Activated naive CD8-positive, alpha-beta T cell treated with anti-CD3 and anti-CD28 coated beads, Interleukin-2, amount 10 ng/mL, durations not matched to agents 7 days and 5 days (primary cell): Measurements from ENCODE around the gene MYZAP. TPM values are rescaled to one million over a fixed set of nuclear protein-coding genes. Genes with fewer than 3 reads are reported as not detected.

Source experiments
- ATAC-seq: fragments of 150-1000 bp; cut with Tn5 transposase; one replicate; pipeline ENCODE4 v1.10.0; 2021; ENCODE audit warnings: low read depth, moderate library complexity
- POLR2A ChIA-PET: fragments of 350-600 bp; sonication (Branson Sonifier 250); formaldehyde crosslinking; loops from one replicate; lab custom pipeline; 2021; ENCODE audit warnings: antibody characterized with exemption; lab: Charles Lee
- DNase-seq: peaks from one replicate; pipeline ENCODE4 v3.0.0; 2021
- H3K27ac Mint-ChIP-seq: one replicate; pipeline ENCODE4 v1.8.0; 2022; ENCODE audit warnings: mild to moderate bottlenecking, mixed read lengths
- H3K27me3 Mint-ChIP-seq: one replicate; pipeline ENCODE4 v1.8.0; 2022; ENCODE audit warnings: mild to moderate bottlenecking, moderate library complexity, mixed read lengths
- H3K36me3 Mint-ChIP-seq: one replicate; pipeline ENCODE4 v1.8.0; 2021; ENCODE audit warnings: mild to moderate bottlenecking, mixed read lengths
- H3K4me1 Mint-ChIP-seq: one replicate; pipeline ENCODE4 v1.8.0; 2021; ENCODE audit warnings: mixed read lengths
- H3K4me3 Mint-ChIP-seq: one replicate; pipeline ENCODE4 v1.8.0; 2022; ENCODE audit warnings: mild to moderate bottlenecking, moderate library complexity, mixed read lengths
- H3K9me3 Mint-ChIP-seq: one replicate; pipeline ENCODE4 v1.8.0; 2021; ENCODE audit warnings: mixed read lengths
- total RNA-seq, 2 experiments: library from RNA; stranded (reverse); gene quantifications; one replicate each; pipeline ENCODE4 v1.2.3, GENCODE V29; 2021

The MYZAP gene
- total RNA-seq, 2 experiments from 2014 or later = not detected

DNA sequence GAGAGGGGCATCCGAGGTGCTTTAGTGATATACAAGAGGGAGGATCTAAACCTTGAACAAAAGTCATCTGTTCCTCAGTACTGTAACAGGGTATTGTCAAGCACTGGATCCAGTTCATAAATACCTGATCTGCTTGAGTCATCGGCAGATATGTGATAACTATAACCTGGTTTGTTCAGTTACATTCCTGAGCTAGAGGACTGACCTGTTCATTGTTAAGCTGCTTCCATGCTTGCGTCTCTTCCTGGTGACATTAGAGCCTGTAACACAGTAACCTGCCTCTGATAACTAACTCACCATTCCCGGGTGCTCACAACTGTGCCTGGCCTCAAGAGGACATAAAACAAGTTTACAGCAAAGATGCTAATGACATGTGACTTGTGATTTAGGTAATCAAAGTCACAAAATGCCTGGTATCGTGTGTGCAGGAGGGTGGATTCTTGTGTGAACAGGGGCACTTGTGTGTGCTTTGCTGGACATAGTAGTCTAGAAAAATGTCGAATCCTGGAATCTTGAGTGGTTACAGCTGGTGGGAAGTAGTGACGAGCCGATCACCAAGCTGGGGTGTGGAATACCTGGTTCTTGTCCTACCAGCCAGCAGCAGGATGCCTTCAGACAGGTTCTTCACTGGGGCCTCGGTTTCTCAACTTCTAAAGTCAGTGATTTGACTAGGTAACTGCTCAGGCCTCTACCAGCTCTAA lies 83.9 kb downstream of the MYZAP start:
- Mint-ChIP-seq H3K27ac (no peak overlapping the region), H3K27me3 (peaks cover 26% of the 10 kb centered on the region), H3K4me3 (no peak overlapping the region), H3K9me3 (no peaks in the 10 kb centered on the region), H3K4me1 (peaks cover 6% of the 10 kb centered on the region), H3K36me3 (no peaks in the 10 kb centered on the region)
- DNase-seq = no peak
- no peak for ATAC-seq
- POLR2A ChIA-PET = no interaction called here

DNA sequence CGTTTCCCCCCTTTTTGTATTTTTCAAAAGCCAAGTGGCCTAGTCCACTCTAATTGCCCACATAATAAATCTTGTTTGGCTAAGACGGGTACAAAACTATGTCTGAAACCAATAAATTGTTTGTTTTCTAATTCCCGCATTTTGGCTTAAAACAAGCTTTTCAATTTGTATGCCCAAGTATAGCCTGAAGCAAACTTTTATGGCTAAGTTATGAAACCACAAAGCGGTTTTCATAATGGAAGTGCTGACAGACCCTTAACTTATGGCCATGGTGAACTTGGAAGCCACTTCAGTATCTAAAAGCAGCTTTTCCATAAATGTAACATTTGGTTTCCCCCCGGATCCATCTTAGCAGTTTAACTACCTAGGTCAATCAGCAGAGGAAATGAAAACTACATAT lies 84.9 kb downstream of the MYZAP start:
- POLR2A ChIA-PET = interaction anchor here (1.1 kb wide), 1 partner anchor 30 kb away, joined by 4 read pairs; the partner anchor contains the start of gene POLR2M
- H3K27ac Mint-ChIP-seq = no peak overlapping the region

DNA sequence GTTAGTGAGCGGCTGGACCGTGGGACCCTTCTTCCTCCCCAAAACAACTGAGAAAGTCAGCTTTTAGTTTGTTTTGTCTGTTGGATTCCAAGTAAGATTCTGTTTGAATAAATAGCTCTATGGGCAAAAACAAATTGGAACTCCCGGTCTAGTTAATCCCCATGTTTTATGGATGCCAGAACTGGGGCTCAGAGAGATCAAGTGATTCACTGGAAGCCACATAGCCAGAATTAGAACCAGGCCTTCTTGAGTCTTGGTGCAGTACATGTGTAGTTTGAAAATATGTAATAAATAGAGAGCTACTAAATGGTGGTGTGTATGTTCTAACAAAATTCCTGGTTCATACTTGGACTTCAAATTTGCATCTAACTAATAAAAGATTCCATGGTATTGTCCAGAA lies 85.5 kb downstream of the MYZAP start:
- H3K27ac Mint-ChIP-seq = no peak overlapping the region
- peaks cover 16% of the 10 kb centered on the region for H3K27me3 Mint-ChIP-seq
- H3K9me3 Mint-ChIP-seq = no peaks in the 10 kb centered on the region
- no peaks in the 10 kb centered on the region for H3K36me3 Mint-ChIP-seq
- peaks cover 8% of the 10 kb centered on the region for H3K4me1 Mint-ChIP-seq
- POLR2A ChIA-PET = interaction anchor here (0.8 to 1.1 kb wide), 2 partner anchors 29 to 30 kb away, joined by 3 to 4 read pairs; partner anchors contain the start of gene POLR2M
- no peak overlapping the region for H3K4me3 Mint-ChIP-seq
- DNase-seq (no peak), ATAC-seq (no peak)

More for the DNA sequence above, 84.9 kb downstream of the MYZAP start:
- Mint-ChIP-seq H3K4me1 (peaks cover 8% of the 10 kb centered on the region), H3K4me3 (no peak overlapping the region), H3K9me3 (no peaks in the 10 kb centered on the region), H3K27me3 (peaks cover 23% of the 10 kb centered on the region), H3K36me3 (no peaks in the 10 kb centered on the region)
- no peak for ATAC-seq
- DNase-seq = no peak

DNA sequence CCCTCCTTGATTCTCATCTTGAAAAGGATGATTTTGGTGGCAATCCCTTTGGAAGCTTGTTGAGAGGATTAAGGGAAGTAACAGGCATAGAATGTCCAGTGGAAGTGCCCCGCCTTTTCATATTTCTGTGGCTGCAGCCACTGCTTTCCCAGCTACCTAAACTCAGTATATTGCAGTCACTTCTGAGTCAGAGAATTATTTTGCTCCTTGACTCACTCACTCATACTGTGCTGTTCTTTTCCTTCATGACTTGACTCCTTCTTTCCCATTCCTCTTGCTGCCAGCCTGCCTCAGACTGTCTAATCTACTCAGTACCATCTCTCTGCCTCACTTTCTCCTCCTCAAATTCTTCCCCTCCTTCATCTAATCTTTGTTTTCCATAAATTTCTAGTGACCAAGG lies 88.3 kb downstream of the MYZAP start:
- Mint-ChIP-seq H3K9me3 (no peaks in the 10 kb centered on the region), H3K27ac (peak overlapping the region; percentile 1), H3K36me3 (no peaks in the 10 kb centered on the region), H3K4me1 (peaks cover 8% of the 10 kb centered on the region), H3K27me3 (peaks cover 4% of the 10 kb centered on the region), H3K4me3 (peak overlapping the region; percentile 37)
- no peak for ATAC-seq
- DNase-seq = no peak
- POLR2A ChIA-PET = interaction anchor here (1.7 kb wide), 1 partner anchor 27 kb away, joined by 5 read pairs; the partner anchor contains the start of gene POLR2M

DNA sequence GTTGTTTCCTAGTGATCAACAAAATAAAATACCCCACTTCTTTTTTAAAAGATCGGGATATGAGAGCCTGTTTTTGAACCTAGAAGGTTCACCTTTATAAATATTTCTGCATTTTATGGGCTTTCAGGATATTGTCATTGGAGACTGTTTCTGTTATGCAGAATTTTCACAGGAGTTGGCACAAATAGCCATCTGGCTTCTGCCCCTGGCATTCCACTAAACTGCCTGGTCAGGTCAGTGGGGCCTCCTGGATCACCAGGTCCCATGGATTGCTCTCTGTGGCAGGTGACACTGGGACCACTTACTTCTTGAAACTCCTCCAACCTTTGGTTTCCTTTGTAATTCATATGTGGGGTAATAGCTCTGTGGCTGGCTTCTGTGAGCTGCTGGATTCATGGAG lies 89.3 kb downstream of the MYZAP start:
- POLR2A ChIA-PET = no interaction called here

DNA sequence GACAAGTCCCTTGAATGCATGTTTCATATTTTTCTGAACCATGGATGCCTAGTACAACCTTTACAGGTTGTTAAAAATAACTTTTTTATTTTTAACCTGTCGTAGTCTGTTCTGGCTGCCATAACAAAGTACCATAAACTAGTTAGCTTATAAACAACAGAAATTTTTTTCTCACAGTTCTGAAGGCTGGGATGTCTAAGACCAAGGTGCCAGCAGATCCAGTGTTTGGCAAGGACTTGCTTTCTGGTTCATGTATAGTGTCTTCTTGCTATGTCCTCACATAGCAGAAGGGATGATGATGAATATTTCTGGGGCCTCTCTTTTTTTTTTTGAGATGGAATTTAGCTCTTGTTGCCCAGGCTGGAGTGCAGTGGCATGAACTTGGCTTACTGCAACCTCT lies 91.8 kb downstream of the MYZAP start:
- no peaks in the 10 kb centered on the region for H3K36me3 Mint-ChIP-seq
- H3K27ac Mint-ChIP-seq = no peak overlapping the region

More for the DNA sequence above, 89.3 kb downstream of the MYZAP start:
- DNase-seq (no peak), ATAC-seq (no peak)
- Mint-ChIP-seq H3K27me3 (peaks cover 4% of the 10 kb centered on the region), H3K36me3 (no peaks in the 10 kb centered on the region), H3K4me1 (peaks cover 8% of the 10 kb centered on the region), H3K4me3 (no peak overlapping the region), H3K9me3 (no peaks in the 10 kb centered on the region), H3K27ac (no peak overlapping the region)

DNA sequence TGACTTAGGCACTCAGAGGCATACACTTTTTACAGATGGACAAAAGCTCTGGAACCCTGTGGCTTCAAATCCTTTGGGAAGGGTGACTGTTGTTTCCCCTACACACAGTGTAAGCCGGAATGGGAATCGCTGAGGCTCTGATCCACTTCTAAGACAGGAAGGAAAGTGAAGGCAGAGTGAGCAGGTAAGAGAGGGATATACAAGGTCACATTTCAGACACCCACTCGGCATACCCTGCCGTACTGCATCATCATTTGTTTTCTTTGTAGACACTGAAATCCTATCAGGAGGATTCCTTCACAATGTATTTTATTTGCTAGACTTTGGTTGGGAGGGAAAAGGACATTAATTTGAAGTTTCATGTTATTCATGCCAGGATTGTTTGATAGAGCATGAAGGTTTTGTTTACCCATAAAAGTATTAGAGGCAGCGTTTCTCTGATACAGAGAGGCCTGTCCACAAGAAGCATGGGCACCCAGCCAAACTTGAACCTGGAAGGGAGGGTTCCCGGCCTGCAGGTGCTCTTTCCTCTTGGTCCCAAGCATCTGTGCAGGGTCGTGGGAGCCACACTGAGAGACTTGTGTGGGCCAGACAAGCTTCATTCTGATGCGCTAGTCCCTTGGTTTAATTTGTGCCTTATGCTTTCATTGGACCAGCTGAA lies 92.9 kb downstream of the MYZAP start:
- no peaks in the 10 kb centered on the region for H3K27me3 Mint-ChIP-seq
- H3K4me3 Mint-ChIP-seq = no peak overlapping the region
- POLR2A ChIA-PET = no interaction called here
- no peaks in the 10 kb centered on the region for H3K9me3 Mint-ChIP-seq
- ATAC-seq (no peak), DNase-seq (no peak)
- H3K36me3 Mint-ChIP-seq = no peaks in the 10 kb centered on the region
- peaks cover 8% of the 10 kb centered on the region for H3K4me1 Mint-ChIP-seq
- no peak overlapping the region for H3K27ac Mint-ChIP-seq

More for the DNA sequence above, 91.8 kb downstream of the MYZAP start:
- ATAC-seq (no peak), DNase-seq (no peak)
- Mint-ChIP-seq H3K9me3 (no peaks in the 10 kb centered on the region), H3K4me3 (no peak overlapping the region), H3K4me1 (peaks cover 8% of the 10 kb centered on the region), H3K27me3 (no peaks in the 10 kb centered on the region)
- POLR2A ChIA-PET = no interaction called here

DNA sequence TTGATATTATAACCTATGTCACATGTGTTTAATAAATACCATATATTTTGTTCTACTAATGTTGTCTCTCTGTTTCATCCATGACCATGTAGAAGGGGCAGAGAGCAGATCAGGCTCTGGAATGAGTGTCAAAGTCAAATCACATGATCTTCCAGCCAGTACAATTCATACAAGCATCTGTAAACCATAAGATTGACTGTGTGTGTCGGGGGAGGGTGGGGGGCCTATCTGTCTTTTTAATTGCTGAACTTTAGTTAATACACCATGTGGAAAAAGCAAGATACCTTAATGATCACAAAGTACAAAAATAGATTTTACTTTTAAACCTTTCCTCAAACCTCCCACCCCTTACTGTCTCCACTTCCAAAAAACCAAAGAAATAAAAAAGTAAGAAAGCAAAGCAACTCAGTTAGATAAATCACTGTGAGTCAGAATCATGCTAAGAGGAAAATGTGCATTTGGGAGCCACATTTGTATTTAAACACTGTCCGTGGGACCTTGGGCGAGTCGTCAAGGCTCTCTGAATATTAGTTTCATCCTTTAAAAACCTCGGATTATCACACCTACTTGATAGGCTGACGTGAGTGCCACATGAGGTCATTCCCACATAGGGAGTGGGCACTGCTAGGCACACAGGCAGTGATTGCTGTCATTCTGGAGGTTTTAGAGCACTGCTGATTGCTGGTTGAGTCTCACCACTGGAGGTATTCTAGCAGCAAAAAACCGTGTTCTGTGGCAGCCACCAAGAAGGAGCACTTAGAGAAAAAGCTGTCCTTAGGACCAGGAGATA lies 93.8 kb downstream of the MYZAP start:
- Mint-ChIP-seq H3K36me3 (no peaks in the 10 kb centered on the region), H3K27me3 (no peaks in the 10 kb centered on the region), H3K4me3 (no peak overlapping the region), H3K4me1 (peaks cover 3% of the 10 kb centered on the region), H3K9me3 (no peaks in the 10 kb centered on the region), H3K27ac (no peak overlapping the region)
- no peak for ATAC-seq
- DNase-seq = no peak
- POLR2A ChIA-PET = no interaction called here

DNA sequence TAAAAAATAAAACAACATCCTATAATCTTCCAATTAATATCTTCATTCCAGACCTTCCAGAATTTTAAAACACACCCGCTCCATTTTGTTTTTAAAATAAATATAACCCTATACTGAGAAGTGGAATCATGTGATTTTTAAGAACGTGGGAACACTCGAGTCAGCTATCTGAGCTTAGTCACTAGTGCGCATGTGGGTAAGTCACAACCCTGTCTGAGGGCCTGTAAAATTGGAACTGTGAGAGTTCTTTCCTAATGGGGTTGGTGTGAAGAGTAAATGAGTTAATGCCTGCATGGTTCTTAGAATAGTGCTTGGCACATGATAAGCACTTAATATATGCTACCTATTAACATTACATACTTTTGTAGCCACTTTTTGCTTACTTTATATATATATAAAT lies 95.0 kb downstream of the MYZAP start:
- DNase-seq = no peak
- no peak overlapping the region for H3K4me3 Mint-ChIP-seq
- no peaks in the 10 kb centered on the region for H3K36me3 Mint-ChIP-seq
- no peak for ATAC-seq
- no peaks in the 10 kb centered on the region for H3K9me3 Mint-ChIP-seq
- no peaks in the 10 kb centered on the region for H3K27me3 Mint-ChIP-seq
- H3K4me1 Mint-ChIP-seq = no peaks in the 10 kb centered on the region
- POLR2A ChIA-PET = no interaction called here
- H3K27ac Mint-ChIP-seq = no peak overlapping the region

DNA sequence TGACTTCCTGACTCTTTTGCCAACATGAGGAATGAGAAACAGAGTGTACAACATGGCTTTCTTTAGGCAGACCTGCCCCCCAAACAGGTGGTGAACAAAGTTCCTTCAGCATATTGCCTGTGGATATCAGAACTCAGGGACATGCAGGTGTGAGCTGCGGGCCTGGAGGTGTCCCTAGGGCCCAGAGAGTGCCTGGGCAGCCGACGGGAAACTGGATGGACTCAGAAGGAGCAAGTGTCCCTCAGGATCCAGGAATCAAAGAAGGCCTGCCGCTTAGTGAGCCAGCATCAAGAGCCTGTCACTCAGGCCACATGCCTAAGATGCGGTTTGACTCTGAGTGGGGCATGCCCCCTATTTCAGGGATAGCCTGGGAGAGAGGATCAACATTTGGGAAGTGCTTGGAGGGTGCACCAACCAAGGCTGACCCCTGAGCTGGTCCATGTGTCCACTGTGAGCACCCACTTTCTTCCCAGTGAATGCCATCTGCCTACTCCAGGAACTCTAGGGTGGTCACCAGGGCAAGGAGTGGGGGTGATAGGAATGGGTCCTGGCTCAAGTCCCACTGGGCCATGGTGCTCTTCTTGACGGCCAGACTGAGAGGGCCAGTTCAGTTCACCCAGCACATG lies 98.8 kb downstream of the MYZAP start:
- H3K4me1 Mint-ChIP-seq = no peaks in the 10 kb centered on the region
- ATAC-seq (no peak), DNase-seq (no peak)
- H3K36me3 Mint-ChIP-seq = no peaks in the 10 kb centered on the region
- POLR2A ChIA-PET = no interaction called here
- H3K9me3 Mint-ChIP-seq = no peaks in the 10 kb centered on the region
- H3K27me3 Mint-ChIP-seq = no peaks in the 10 kb centered on the region
- H3K27ac Mint-ChIP-seq = no peak overlapping the region
- no peak overlapping the region for H3K4me3 Mint-ChIP-seq

DNA sequence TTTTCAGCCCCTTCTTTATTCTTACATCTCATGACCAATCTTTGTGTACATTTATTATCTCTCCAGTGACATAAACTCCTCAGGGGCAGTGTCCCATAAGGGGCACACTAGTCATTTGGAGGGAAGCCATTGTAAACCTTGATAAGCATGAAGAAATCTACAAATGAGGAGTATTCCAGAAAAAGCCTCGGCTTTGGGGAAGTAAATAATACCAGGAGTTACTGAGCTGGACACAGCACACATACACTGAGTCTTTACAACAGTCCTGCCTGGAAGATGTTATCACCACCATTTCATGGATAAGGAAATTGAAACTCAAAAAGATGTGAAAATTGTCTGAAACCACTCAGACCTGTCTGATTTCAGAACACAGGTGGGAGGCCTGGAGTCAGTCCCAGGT lies 99.4 kb downstream of the MYZAP start:
- no peaks in the 10 kb centered on the region for H3K9me3 Mint-ChIP-seq
- H3K27ac Mint-ChIP-seq = no peak overlapping the region
- POLR2A ChIA-PET = no interaction called here
- no peak for DNase-seq
- no peaks in the 10 kb centered on the region for H3K36me3 Mint-ChIP-seq
- no peaks in the 10 kb centered on the region for H3K4me1 Mint-ChIP-seq
- H3K4me3 Mint-ChIP-seq = no peak overlapping the region
- no peak for ATAC-seq
- no peaks in the 10 kb centered on the region for H3K27me3 Mint-ChIP-seq

DNA sequence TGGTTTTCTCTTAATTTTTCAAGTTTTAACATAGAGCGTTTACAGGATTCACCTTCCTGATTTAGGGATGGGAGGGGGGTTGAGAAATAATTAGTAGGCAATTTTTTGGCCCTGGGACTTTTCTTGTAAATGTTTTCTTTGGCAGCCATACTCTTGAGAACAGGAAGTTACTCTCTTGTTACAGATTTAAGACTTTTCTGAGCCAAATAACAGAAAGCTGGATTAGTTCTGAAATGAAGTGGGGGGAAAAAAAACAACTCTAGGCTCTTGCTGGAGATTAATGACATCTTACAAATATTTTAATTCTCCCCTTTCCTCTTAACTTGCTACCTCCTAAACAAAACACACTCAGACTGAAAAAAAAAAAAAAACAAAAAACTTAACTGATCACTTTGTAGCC lies 101.0 kb downstream of the MYZAP start:
- H3K27me3 Mint-ChIP-seq = peaks cover 7% of the 10 kb centered on the region
- no peak overlapping the region for H3K4me3 Mint-ChIP-seq
- H3K9me3 Mint-ChIP-seq = no peaks in the 10 kb centered on the region
- ATAC-seq (no peak), DNase-seq (no peak)
- H3K36me3 Mint-ChIP-seq = no peaks in the 10 kb centered on the region
- H3K27ac Mint-ChIP-seq = no peak overlapping the region
- POLR2A ChIA-PET = no interaction called here
- H3K4me1 Mint-ChIP-seq = no peaks in the 10 kb centered on the region

DNA sequence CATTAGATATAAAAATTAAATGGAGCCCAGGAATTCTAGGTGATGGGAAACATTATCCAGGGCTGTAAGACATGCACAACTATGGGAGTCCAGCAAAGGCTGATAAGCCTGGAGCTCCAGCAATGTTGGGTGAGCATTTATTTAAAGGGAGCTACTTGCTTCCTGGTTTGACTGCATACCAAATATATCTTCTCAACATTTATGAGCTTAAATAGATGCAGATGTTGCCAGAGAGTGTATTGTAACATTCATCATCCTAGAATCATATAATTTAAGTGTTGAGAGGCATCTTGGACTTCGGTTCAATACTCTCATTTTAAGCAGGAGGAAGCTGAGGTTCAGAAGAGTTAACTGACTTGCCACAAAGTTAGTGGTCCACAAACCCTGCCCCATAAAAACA lies 102.6 kb downstream of the MYZAP start:
- no peak overlapping the region for H3K27ac Mint-ChIP-seq
- H3K27me3 Mint-ChIP-seq = peaks cover 13% of the 10 kb centered on the region
- no peak overlapping the region for H3K4me3 Mint-ChIP-seq
- no peaks in the 10 kb centered on the region for H3K9me3 Mint-ChIP-seq
- POLR2A ChIA-PET = no interaction called here
- DNase-seq (no peak), ATAC-seq (no peak)
- H3K36me3 Mint-ChIP-seq = no peaks in the 10 kb centered on the region
- no peaks in the 10 kb centered on the region for H3K4me1 Mint-ChIP-seq
